H1 (cell line): Measurements from ENCODE around the gene SEC61B. TPM values are rescaled to one million over a fixed set of nuclear protein-coding genes. Genes with fewer than 3 reads are reported as not detected.

Experiments
- CTCF ChIA-PET: fragments of 300-600 bp; sonication (Branson Sonifier 250); formaldehyde crosslinking; loops from one replicate; lab custom pipeline; 2021; ENCODE audit not compliant: partially characterized antibody; lab: Charles Lee
- POLR2A ChIA-PET: fragments of 300-600 bp; sonication (Branson Sonifier 250); formaldehyde crosslinking; loops from one replicate; lab custom pipeline; 2021; ENCODE audit warnings: inconsistent platforms; ENCODE audit not compliant: partially characterized antibody; lab: Charles Lee
- DNase-seq, 2 experiments: peaks; one replicate each; pipeline versions ENCODE4 v3.0.0 to v3.0.0-alpha.2; 2010 to 2022; ENCODE audit warnings: low spot score in 2 of 2, low read depth in 1 of 2, mixed read lengths in 1 of 2
- FAIRE-seq: peaks from 2 replicates; lab custom pipeline; 2011; peaks lifted over from hg19 to GRCh38; lab: Jason Lieb, UNC
- H2AFZ ChIP-seq: 2 replicates; pipeline ENCODE4 v1.8.1; 2012; ENCODE audit warnings: low read length, inconsistent platforms
- H2AK5ac ChIP-seq: 2 replicates; pipeline ENCODE4 v1.6.1; 2013; ENCODE audit warnings: low read depth, low read length
- H2BK120ac ChIP-seq: replicated peaks from 2 replicates; pipeline ENCODE3; 2013; ENCODE audit warnings: low read depth, low read length, inconsistent platforms
- H2BK12ac ChIP-seq: 2 replicates; pipeline ENCODE4 v1.6.1; 2013; ENCODE audit warnings: low read depth, low read length
- H2BK15ac ChIP-seq: 2 replicates; pipeline ENCODE4 v1.6.1; 2013; ENCODE audit warnings: low read length
- H2BK20ac ChIP-seq: 2 replicates; pipeline ENCODE4 v1.6.1; 2013; ENCODE audit warnings: low read length
- H2BK5ac ChIP-seq: 2 replicates; pipeline ENCODE4 v1.6.1; 2013; ENCODE audit warnings: low read depth, low read length
- H3K14ac ChIP-seq: 2 replicates; pipeline ENCODE4 v1.6.1; 2013; ENCODE audit warnings: inconsistent platforms; ENCODE audit not compliant: insufficient read length
- H3K18ac ChIP-seq: 2 replicates; pipeline ENCODE4 v1.6.1; 2013; ENCODE audit warnings: low read length; ENCODE audit errors: extremely low read depth
- H3K23ac ChIP-seq: 2 replicates; pipeline ENCODE4 v1.6.1; 2013; ENCODE audit warnings: inconsistent platforms; ENCODE audit not compliant: insufficient read length
- H3K23me2 ChIP-seq: 2 replicates; pipeline ENCODE4 v1.6.1; 2013; ENCODE audit warnings: low read depth, low read length
- H3K27ac ChIP-seq: 2 replicates; pipeline ENCODE4 v1.6.1; 2011; ENCODE audit warnings: low read depth, low read length, inconsistent platforms
- H3K27me3 ChIP-seq, 4 experiments: replicated peaks in 1 of 4; 1 replicate in 1 of 4; 2 replicates in 3 of 4; pipeline versions ENCODE4 v1.6.1 to v1.8.1; 2011 to 2013; ENCODE audit warnings: low read length in 3 of 4, mild to moderate bottlenecking in 3 of 4, inconsistent platforms in 2 of 4, mixed read lengths in 2 of 4, moderate library complexity in 1 of 4; ENCODE audit not compliant: control insufficient read depth in 3 of 4, insufficient read depth in 3 of 4; ENCODE audit errors: extremely low read depth in 1 of 4
- H3K36me3 ChIP-seq, 4 experiments: 2 replicates each; pipeline versions ENCODE4 v1.6.1 to v1.8.1; 2011 to 2013; ENCODE audit warnings: mild to moderate bottlenecking in 4 of 4, low read length in 3 of 4, moderate library complexity in 2 of 4, control low read depth in 1 of 4, inconsistent platforms in 1 of 4; ENCODE audit not compliant: insufficient read depth in 4 of 4, control insufficient read depth in 2 of 4
- H3K4ac ChIP-seq: replicated peaks from 2 replicates; pipeline ENCODE3; 2013; ENCODE audit warnings: low read length, low read depth, mixed read lengths, inconsistent platforms; ENCODE audit not compliant: insufficient read length
- H3K4me1 ChIP-seq, 4 experiments: replicated peaks in 1 of 4; 1 replicate in 1 of 4; 2 replicates in 3 of 4; pipeline versions ENCODE4 v1.6.1 to v1.8.1; 2011 to 2013; ENCODE audit warnings: low read length in 3 of 4, inconsistent platforms in 2 of 4, mixed read lengths in 1 of 4; ENCODE audit not compliant: insufficient read depth in 4 of 4, control insufficient read depth in 3 of 4
- H3K4me2 ChIP-seq, 2 experiments: 2 replicates each; pipeline versions ENCODE4 v1.6.1 to v1.8.1; 2011 to 2013; ENCODE audit warnings: low read depth in 2 of 2, low read length in 2 of 2, control low read depth in 1 of 2, inconsistent platforms in 1 of 2, mild to moderate bottlenecking in 1 of 2; ENCODE audit not compliant: insufficient read depth in 1 of 2
- H3K4me3 ChIP-seq, 4 experiments: fragments of 200-600, 300-600 bp in 1 of 4; sonication (generic), shearing (Covaris generic), sonication (Bioruptor Twin) in 1 of 4; 2 replicates each; pipeline versions ENCODE4 v1.5.1 to v1.8.1; 2011 to 2016; ENCODE audit warnings: low read length in 4 of 4, low read depth in 3 of 4, control low read depth in 2 of 4, inconsistent platforms in 2 of 4, mild to moderate bottlenecking in 2 of 4, mixed read lengths in 1 of 4, moderate library complexity in 1 of 4; ENCODE audit not compliant: insufficient read depth in 2 of 4; ENCODE audit errors: extremely low read depth in 1 of 4
- H3K56ac ChIP-seq: replicated peaks from 2 replicates; pipeline ENCODE3; 2013; ENCODE audit warnings: low read depth, mild to moderate bottlenecking, mixed read lengths, low read length, inconsistent platforms; ENCODE audit not compliant: insufficient read length
- H3K79me1 ChIP-seq: 2 replicates; pipeline ENCODE4 v1.6.1; 2013; ENCODE audit warnings: low read depth, low read length, control low read depth
- H3K79me2 ChIP-seq, 2 experiments: 2 replicates each; pipeline versions ENCODE4 v1.6.1 to v1.8.1; 2012 to 2013; ENCODE audit warnings: low read length in 2 of 2, mild to moderate bottlenecking in 2 of 2, inconsistent platforms in 1 of 2; ENCODE audit not compliant: insufficient read depth in 2 of 2, control insufficient read depth in 1 of 2
- H3K9ac ChIP-seq, 4 experiments: replicated peaks in 1 of 4; 1 replicate in 1 of 4; 2 replicates in 3 of 4; pipeline versions ENCODE4 v1.6.1 to v1.8.1; 2011 to 2013; ENCODE audit warnings: low read depth in 3 of 4, low read length in 3 of 4, control low read depth in 2 of 4, mild to moderate bottlenecking in 2 of 4, moderate library complexity in 2 of 4, inconsistent platforms in 1 of 4; ENCODE audit errors: extremely low read depth in 1 of 4
- H3K9me3 ChIP-seq, 2 experiments: 2 replicates each; pipeline versions ENCODE4 v1.6.1 to v1.8.1; 2012 to 2013; ENCODE audit warnings: mild to moderate bottlenecking in 2 of 2, moderate library complexity in 2 of 2, control low read depth in 1 of 2, inconsistent platforms in 1 of 2, low read depth in 1 of 2, low read length in 1 of 2, mixed read lengths in 1 of 2; ENCODE audit not compliant: insufficient read depth in 2 of 2
- H4K20me1 ChIP-seq, 2 experiments: replicated peaks in 1 of 2; 2 replicates each; pipeline versions ENCODE3 to v1.8.1; 2011 to 2013; ENCODE audit warnings: inconsistent platforms in 2 of 2, low read length in 2 of 2, mild to moderate bottlenecking in 1 of 2; ENCODE audit not compliant: insufficient read depth in 2 of 2, control insufficient read depth in 1 of 2
- H4K5ac ChIP-seq: 2 replicates; pipeline ENCODE4 v1.6.1; 2013; ENCODE audit warnings: low read length, low read depth, mixed read lengths, inconsistent platforms; ENCODE audit not compliant: insufficient read length
- H4K8ac ChIP-seq: 2 replicates; pipeline ENCODE4 v1.8.0; 2013; ENCODE audit warnings: mild to moderate bottlenecking, moderate library complexity, low read length, inconsistent platforms; ENCODE audit not compliant: insufficient read depth; ENCODE audit errors: extremely low read depth
- H4K91ac ChIP-seq: replicated peaks from 2 replicates; pipeline ENCODE3; 2013; ENCODE audit warnings: low read length, mixed read lengths, inconsistent platforms; ENCODE audit not compliant: insufficient read length
- ASH2L ChIP-seq: fragments of 200-600, 300-600 bp; sonication (generic); IDR thresholded peaks from one replicate; pipeline ENCODE4 v1.7.1; 2017; ENCODE audit warnings: low read length
- CBX5 ChIP-seq: fragments of 300-800, 300-1000 bp; sonication (generic); IDR thresholded peaks from 2 replicates; pipeline ENCODE4 v1.7.1; 2016; ENCODE audit warnings: antibody characterized with exemption, low read length, low read depth
- CBX8 ChIP-seq: fragments of 300-800, 300-1000 bp; sonication (generic); IDR thresholded peaks from 2 replicates; pipeline ENCODE4 v1.7.1; 2016; ENCODE audit warnings: low read depth, low read length, borderline replicate concordance
- CEBPB ChIP-seq: IDR thresholded peaks from 2 replicates; pipeline ENCODE4 v1.6.1; 2012; ENCODE audit warnings: low read depth, low read length
- CHD2 ChIP-seq: IDR thresholded peaks from 2 replicates; pipeline ENCODE4 v1.6.1; 2012; ENCODE audit warnings: low read length, improper control_type of control experiment
- CTCF ChIP-seq, 3 experiments: IDR thresholded peaks; 1 replicate in 2 of 3; 2 replicates in 1 of 3; pipeline versions ENCODE4 v1.5.1 to v1.6.1; 2011; ENCODE audit warnings: low read length in 3 of 3, mild to moderate bottlenecking in 3 of 3, inconsistent platforms in 2 of 3, low read depth in 1 of 3, moderate library complexity in 1 of 3; ENCODE audit not compliant: insufficient read depth in 1 of 3; ENCODE audit errors: control extremely low read depth in 1 of 3
- HDAC2 ChIP-seq, 2 experiments: fragments of 300-600 bp in 1 of 2; sonication (generic) in 1 of 2; IDR thresholded peaks; 2 replicates each; pipeline ENCODE4 v1.6.1; 2011 to 2012; ENCODE audit warnings: low read depth in 2 of 2, low read length in 2 of 2, mild to moderate bottlenecking in 2 of 2, moderate library complexity in 2 of 2, borderline replicate concordance in 1 of 2, inconsistent platforms in 1 of 2
- KDM4A ChIP-seq: IDR thresholded peaks from one replicate; pipeline ENCODE4 v1.7.1; 2012; ENCODE audit warnings: low read depth, mild to moderate bottlenecking, moderate library complexity, low read length, inconsistent platforms; ENCODE audit not compliant: severe bottlenecking
- MAX ChIP-seq: IDR thresholded peaks from 2 replicates; pipeline ENCODE4 v1.6.1; 2012; ENCODE audit warnings: inconsistent platforms
- PHF8 ChIP-seq: fragments of 200-600 bp; sonication (generic); conservative IDR thresholded peaks from 2 replicates; pipeline ENCODE4 v1.7.1; 2012; ENCODE audit warnings: low read depth, mild to moderate bottlenecking, inconsistent platforms, low read length, moderate library complexity
- POLR2AphosphoS5 ChIP-seq: IDR thresholded peaks from 2 replicates; pipeline ENCODE4 v1.6.1; 2011; ENCODE audit warnings: low read depth, low read length
- SP4 ChIP-seq: IDR thresholded peaks from 2 replicates; pipeline ENCODE4 v1.6.1; 2012; ENCODE audit warnings: low read length, inconsistent platforms
- TCF12 ChIP-seq: IDR thresholded peaks from 2 replicates; pipeline ENCODE4 v1.6.1; 2011; ENCODE audit warnings: low read depth, mild to moderate bottlenecking, low read length
- WGBS, 2 experiments: shearing (Covaris generic) in 1 of 2; methylation state at CpG; one replicate each; pipeline versions ENCODE4 v1.1.6 to v1.1.7; 2013 to 2015; ENCODE audit warnings: low lambda C conversion rate in 2 of 2, mixed read lengths in 2 of 2, inconsistent platforms in 1 of 2, low coverage in 1 of 2, missing lambda C conversion rate in 1 of 2; ENCODE audit not compliant: insufficient replicate concordance in 2 of 2, insufficient coverage in 1 of 2, insufficient read length in 1 of 2; ENCODE audit errors: extremely low coverage in 1 of 2, missing lambda C conversion rate in 1 of 2; 5-methylcytosine and 5-hydroxymethylcytosine counted together
- polyA plus RNA-seq, 7 experiments: library from polyadenylated mRNA; depleted of rRNA in 3 of 7; stranded (reverse) in 5 of 7; unstranded in 2 of 7; fragments of >200 nt in 5 of 7; fragments of 200-250 nt in 2 of 7; gene quantifications; 1 replicate in 5 of 7; 2 replicates in 1 of 7; 4 replicates in 1 of 7; pipeline versions ENCODE4 v1.2.1 to v1.2.3, GENCODE V29; 2011 to 2013; ENCODE audit warnings: missing spikeins in 2 of 7, mixed read lengths in 2 of 7
- total RNA-seq: library from RNA; stranded (reverse); fragmentation: NEBNext Ultra II Directional; extraction: Animal tissue kit (Norgen Biotek cat#: 25700); gene quantifications from 2 replicates; pipeline ENCODE4 v1.2.1, GENCODE V29; 2021

Gene SEC61B
- total and polyA plus RNA-seq, 2 of the 8 experiments (the other 6 are each of a cell fraction or from before 2014, with no cell fraction given), result 155 to 379 TPM

- no peaks in the 10 kb centered on the region for H3K23me2 ChIP-seq
- no peak overlapping the region for H2AK5ac ChIP-seq
- no peak overlapping the region for H3K9ac ChIP-seq
- no peaks in the 10 kb centered on the region for H3K4me1 ChIP-seq
- H2AFZ ChIP-seq, result no peak overlapping the region
- H3K18ac ChIP-seq, result no peak overlapping the region
- FAIRE-seq (no peak), DNase-seq (no peak)
- H3K27ac ChIP-seq, result no peak overlapping the region
- H2BK20ac ChIP-seq, result no peak overlapping the region
- H3K36me3 ChIP-seq, result no peaks in the 10 kb centered on the region
- no peak overlapping the region for H4K8ac ChIP-seq
- no peaks in the 10 kb centered on the region for H4K20me1 ChIP-seq
- no peaks in the 10 kb centered on the region for H3K79me2 ChIP-seq
- ChIA-PET POLR2A (no interaction called here), CTCF (no interaction called here)
- no peak overlapping the region for H3K4me2 ChIP-seq
- WGBS, 2 experiments, result 90% methylated on average over 4 of the region's 4 CpGs; no CpG with 5 or more reads in 1 of the 2 experiments
- no peak overlapping the region for H3K56ac ChIP-seq
- H3K14ac ChIP-seq, result no peak overlapping the region
- no peaks in the 10 kb centered on the region for H3K27me3 ChIP-seq
- H3K4me3 ChIP-seq, result no peak overlapping the region
- no peak overlapping the region for H4K91ac ChIP-seq
- no peak overlapping the region for H3K4ac ChIP-seq
- no peak overlapping the region for H2BK12ac ChIP-seq
- no peak overlapping the region for H4K5ac ChIP-seq
- no peak overlapping the region for H2BK15ac ChIP-seq
- H2BK120ac ChIP-seq, result no peak overlapping the region
- H3K79me1 ChIP-seq, result no peaks in the 10 kb centered on the region
- H3K23ac ChIP-seq, result no peak overlapping the region
- no peak overlapping the region for H2BK5ac ChIP-seq
- no peaks in the 10 kb centered on the region for H3K9me3 ChIP-seq
- TF ChIP-seq CEBPB (no peak), CBX8 (no peak), CBX5 (no peak), SP4 (no peak), CHD2 (no peak), CTCF (IDR thresholded peaks at IDR 0.05; ENCODE audit: control extremely low read depth in 1 of 3, insufficient read depth in 1 of 3, low read depth in 1 of 3, low read length in 3 of 3) (no peak), ASH2L (no peak), HDAC2 (IDR thresholded peaks at IDR 0.05; ENCODE audit: borderline replicate concordance in 1 of 2, low read depth in 2 of 2, low read length in 2 of 2) (no peak), MAX (no peak), PHF8 (no peak), TCF12 (no peak), POLR2AphosphoS5 (no peak), KDM4A (no peak)
Measured at GRCh38 chr9:99251157-99251556, 29.1 kb downstream of the SEC61B start.
